Measurements from ENCODE around the gene KDM6B.

Gene KDM6B

GRCh38 chr17:7882068-7882467 lies 48.1 kb downstream of the KDM6B start:
- no peak for DNase-seq

DNA sequence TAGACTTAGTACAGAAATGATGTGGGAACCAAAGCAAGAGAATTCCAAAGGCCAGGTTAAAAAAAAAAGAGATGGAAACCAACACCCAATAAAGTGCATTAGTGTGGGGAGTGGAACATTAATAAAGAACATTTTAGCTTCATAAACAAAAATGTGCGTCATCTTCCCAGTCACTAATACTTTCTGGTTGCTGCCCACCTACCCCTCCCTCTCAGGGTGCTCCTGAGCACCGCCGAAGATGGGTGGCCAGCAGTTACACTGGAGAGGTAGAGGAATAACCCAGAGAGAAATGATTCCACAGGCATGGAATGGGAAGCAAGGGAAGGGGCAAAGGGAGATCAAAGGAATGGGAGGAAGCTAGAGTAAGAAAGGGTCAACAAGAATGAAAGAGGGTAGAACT lies 48.6 kb downstream of the KDM6B start:
- DNase-seq: no peak

All from NCI-H2227 treated with DMSO at 0.1 percent for 48 hours (cell line).